ENCODE results near the gene STN1. TPM values are rescaled to one million over a fixed set of nuclear protein-coding genes. Genes with fewer than 3 reads are reported as not detected.

Gene STN1
- total RNA-seq, 1 donor = 20.6 TPM

DNA sequence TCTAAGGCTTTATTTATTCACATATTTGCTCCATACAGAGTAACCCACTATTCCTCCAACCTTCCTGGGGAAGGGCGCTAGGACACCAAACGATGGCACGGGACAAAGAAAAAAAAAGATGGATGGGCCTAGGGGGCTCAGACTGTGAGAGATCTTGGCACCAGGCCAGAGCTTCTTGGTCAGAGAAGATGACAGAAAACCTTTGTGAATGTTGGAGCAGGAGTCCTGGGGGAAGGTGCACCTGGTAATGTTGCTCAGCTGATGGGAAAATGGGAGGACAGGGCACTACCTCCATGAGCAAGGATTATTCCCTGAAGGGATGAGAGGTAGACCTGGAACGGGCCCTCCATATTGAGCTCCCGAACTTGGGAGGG, 61.2 kb downstream of the STN1 start:
- Histone ChIP-seq H3K79me2 (ENCODE audit: insufficient read depth, low read length) (peaks cover 17% of the 10 kb centered on the region), H3K4me2 (ENCODE audit: insufficient read depth, low read length) (no peak overlapping the region), H3K4me3 (ENCODE audit: insufficient read depth, low read length) (no peak overlapping the region), H2AFZ (ENCODE audit: low read length) (no peak overlapping the region), H3K36me3 (ENCODE audit: insufficient read depth, low read length) (no peaks in the 10 kb centered on the region), H3K4me1 (ENCODE audit: insufficient read depth, low read length) (peaks cover 26% of the 10 kb centered on the region), H3K9me3 (ENCODE audit: low read depth, low read length) (no peaks in the 10 kb centered on the region), H3K27me3 (ENCODE audit: insufficient read depth, low read length) (no peaks in the 10 kb centered on the region), H3K27ac (ENCODE audit: low read depth, low read length) (no peak overlapping the region), H4K20me1 (ENCODE audit: insufficient read depth, low read length) (no peaks in the 10 kb centered on the region)
- TF ChIP-seq, protein P1, sequence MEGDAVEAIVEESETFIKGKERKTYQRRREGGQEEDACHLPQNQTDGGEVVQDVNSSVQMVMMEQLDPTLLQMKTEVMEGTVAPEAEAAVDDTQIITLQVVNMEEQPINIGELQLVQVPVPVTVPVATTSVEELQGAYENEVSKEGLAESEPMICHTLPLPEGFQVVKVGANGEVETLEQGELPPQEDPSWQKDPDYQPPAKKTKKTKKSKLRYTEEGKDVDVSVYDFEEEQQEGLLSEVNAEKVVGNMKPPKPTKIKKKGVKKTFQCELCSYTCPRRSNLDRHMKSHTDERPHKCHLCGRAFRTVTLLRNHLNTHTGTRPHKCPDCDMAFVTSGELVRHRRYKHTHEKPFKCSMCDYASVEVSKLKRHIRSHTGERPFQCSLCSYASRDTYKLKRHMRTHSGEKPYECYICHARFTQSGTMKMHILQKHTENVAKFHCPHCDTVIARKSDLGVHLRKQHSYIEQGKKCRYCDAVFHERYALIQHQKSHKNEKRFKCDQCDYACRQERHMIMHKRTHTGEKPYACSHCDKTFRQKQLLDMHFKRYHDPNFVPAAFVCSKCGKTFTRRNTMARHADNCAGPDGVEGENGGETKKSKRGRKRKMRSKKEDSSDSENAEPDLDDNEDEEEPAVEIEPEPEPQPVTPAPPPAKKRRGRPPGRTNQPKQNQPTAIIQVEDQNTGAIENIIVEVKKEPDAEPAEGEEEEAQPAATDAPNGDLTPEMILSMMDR (IDR thresholded peaks at IDR 0.05; ENCODE audit: extremely low read depth, low read depth, low read length) = no peak
- no peak for DNase-seq (ENCODE audit: insufficient read length, low spot score, missing footprints)

- DNase-seq (ENCODE audit: insufficient read length, low spot score, missing footprints) = no peak
- Histone ChIP-seq H3K79me2 (ENCODE audit: insufficient read depth, low read length) (peaks cover 22% of the 10 kb centered on the region), H3K4me1 (ENCODE audit: insufficient read depth, low read length) (peaks cover 33% of the 10 kb centered on the region), H3K27me3 (ENCODE audit: insufficient read depth, low read length) (no peaks in the 10 kb centered on the region), H3K27ac (ENCODE audit: low read depth, low read length) (no peak overlapping the region), H3K9me3 (ENCODE audit: low read depth, low read length) (no peaks in the 10 kb centered on the region), H4K20me1 (ENCODE audit: insufficient read depth, low read length) (no peaks in the 10 kb centered on the region), H3K4me2 (ENCODE audit: insufficient read depth, low read length) (peak overlapping the region; percentile 70), H3K36me3 (ENCODE audit: insufficient read depth, low read length) (no peaks in the 10 kb centered on the region), H2AFZ (ENCODE audit: low read length) (peak overlapping the region; percentile 40), H3K4me3 (ENCODE audit: insufficient read depth, low read length) (peak overlapping the region; percentile 77)
- TF ChIP-seq, protein P1 (IDR thresholded peaks at IDR 0.05; ENCODE audit: extremely low read depth, low read depth, low read length) = no peak
These were observed 61.9 kb downstream of the STN1 start for GRCh38 chr10:103855852-103856796.

DNA sequence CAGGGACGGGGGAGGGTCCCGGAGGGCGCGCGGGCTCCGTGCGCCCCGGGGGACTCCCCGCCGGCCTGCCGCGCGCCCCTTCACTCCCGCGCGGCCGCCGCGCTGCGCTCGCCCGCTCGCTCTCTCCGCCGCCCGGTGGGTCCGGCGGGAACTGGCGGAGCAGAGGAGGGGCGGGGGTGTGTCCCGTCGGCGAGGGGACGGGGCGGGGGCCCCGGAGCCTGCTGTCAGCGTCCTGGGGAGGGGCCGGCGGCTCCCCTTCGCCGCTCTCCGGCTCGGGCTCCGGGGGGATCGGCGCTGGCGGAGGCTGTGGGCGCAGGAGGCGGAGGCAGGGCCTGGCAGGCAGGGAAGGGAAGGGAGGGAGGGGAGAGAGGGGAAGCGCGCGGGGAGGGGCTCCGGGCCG, 62.6 kb downstream of the STN1 start, which contains the start of gene SH3PXD2A:
Gene SH3PXD2A, minus strand, starts transcription at position 153 of the 400 bp plus-strand sequence. CDS start 310 bp downstream, outside the sequence.
- Histone ChIP-seq H3K79me2 (ENCODE audit: insufficient read depth, low read length) (peaks cover 23% of the 10 kb centered on the region), H3K9me3 (ENCODE audit: low read depth, low read length) (no peaks in the 10 kb centered on the region), H3K4me3 (ENCODE audit: insufficient read depth, low read length) (peak within 1 kb of the TSS; percentile 77), H2AFZ (ENCODE audit: low read length) (peak within 1 kb of the TSS; percentile 58), H4K20me1 (ENCODE audit: insufficient read depth, low read length) (no peaks in the 10 kb centered on the region), H3K4me2 (ENCODE audit: insufficient read depth, low read length) (peak within 1 kb of the TSS; percentile 77), H3K4me1 (ENCODE audit: insufficient read depth, low read length) (peaks cover 40% of the 10 kb centered on the region), H3K27me3 (ENCODE audit: insufficient read depth, low read length) (no peaks in the 10 kb centered on the region), H3K27ac (ENCODE audit: low read depth, low read length) (peak within 1 kb of the TSS; percentile 98), H3K36me3 (ENCODE audit: insufficient read depth, low read length) (no peaks in the 10 kb centered on the region)
- TF ChIP-seq, protein P1 (IDR thresholded peaks at IDR 0.05; ENCODE audit: extremely low read depth, low read depth, low read length) = no peak
- DNase-seq (ENCODE audit: insufficient read length, low spot score, missing footprints) = peak; percentile 92
